GM19240 (cell line): ENCODE measurements around the gene LRRC18.

Experiments used
- DNase-seq: peaks from one replicate; pipeline ENCODE4 v3.0.0; 2011; ENCODE audit warnings: low spot score; ENCODE audit not compliant: insufficient read length

LRRC18 gene

DNA sequence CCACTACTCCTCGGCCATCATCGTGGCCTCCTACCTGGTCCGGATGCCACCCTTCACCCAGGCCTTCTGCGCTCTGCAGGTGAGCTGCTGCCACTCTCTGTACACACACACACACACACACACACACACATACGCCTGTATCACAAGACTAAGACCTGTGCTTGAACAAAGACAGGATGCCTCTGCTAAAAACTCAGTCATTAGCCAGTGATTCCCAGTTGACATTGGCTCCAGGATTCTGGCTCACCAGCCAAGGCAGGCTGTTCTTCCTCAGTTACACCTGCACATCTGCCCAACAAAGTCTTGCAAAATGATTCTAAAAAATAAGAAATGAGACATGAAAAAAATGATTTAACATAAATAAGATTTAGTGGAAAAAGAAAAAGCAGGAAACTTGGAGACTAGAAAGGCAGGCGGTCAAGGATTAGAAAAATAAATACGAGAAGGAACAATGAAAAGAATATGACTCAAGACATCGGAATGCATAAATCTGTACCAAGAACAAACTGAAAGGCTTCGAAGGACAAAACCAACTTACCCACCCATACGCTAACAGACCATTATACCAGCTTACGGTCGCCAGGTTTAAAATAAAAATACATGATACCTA lies 7.4 kb upstream of the LRRC18 start:
- DNase-seq, result no peak

DNA sequence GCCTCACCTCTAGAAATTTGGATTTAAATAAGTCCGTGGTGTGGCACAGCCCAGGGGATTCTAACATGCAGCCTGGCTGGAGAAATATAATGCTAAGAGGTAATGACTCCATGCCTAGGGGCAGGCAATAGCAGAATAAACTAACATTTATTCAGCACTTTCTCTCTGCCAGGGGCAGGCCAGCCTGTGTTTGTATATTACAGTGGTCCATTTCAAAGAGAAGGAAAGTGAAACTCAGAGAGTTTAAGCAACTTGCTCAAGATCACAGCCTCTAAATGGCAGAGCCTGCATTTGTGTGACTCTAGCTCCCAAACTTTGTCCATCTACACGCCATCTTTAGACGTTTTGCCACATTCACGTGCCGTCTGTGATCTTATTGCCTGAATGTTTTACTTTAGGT lies 6.7 kb upstream of the LRRC18 start:
- no peak for DNase-seq

DNA sequence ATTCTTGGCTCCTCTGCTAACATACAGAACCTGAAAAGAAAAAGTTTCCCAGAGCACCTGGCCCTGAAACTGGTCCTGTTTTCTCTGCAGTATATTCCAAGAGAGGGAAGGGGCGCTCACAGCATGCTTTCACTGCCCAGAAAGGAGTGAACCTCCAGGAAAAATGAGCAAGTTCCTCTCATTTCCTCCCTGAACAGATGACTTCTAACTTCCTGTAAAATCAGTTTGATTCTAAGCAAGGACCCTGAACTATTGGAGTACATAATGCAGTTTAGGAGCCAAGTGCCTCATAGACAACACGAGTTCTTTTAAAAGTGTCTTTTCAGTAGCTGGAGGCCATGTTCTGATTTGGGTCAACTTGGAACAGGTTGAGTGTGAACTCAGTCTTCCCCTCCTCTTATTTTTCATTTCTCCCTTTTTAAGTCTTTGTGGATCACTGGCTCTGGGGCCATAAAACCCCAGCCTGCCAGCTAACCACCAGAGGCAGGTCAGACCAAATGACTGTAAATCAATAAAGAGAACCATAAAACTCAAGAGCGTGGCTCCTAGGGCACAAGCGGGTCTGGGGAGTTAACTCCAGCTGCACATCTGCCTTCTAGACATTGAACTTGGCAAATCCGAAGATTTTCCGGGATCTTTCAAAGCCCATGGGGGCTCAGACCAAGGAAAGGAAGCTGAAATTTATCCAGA lies 5.9 kb upstream of the LRRC18 start:
- no peak for DNase-seq

DNA sequence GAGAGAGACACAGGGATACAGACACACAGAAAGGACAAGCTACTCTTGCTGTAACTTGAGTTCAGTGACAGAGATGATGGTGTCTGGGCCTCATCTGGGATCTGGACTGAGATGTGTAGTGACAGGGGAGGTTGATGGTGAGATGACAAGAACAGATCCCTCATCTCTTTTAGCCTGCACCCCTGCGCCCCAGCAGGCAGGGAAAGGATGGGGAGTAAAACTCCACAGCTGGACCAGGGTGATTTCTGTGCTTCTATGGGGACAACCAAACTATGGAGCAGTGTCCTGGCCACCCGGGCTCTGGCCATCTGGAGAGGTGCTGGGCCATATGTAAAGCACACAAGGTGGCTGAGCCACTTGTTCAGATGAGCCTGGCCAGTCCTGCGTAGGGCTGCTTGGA lies 4.5 kb upstream of the LRRC18 start:
- DNase-seq, result no peak

GRCh38 chr10:48943096-48943495 lies 3.5 kb upstream of the LRRC18 start:
- DNase-seq, result no peak

DNA sequence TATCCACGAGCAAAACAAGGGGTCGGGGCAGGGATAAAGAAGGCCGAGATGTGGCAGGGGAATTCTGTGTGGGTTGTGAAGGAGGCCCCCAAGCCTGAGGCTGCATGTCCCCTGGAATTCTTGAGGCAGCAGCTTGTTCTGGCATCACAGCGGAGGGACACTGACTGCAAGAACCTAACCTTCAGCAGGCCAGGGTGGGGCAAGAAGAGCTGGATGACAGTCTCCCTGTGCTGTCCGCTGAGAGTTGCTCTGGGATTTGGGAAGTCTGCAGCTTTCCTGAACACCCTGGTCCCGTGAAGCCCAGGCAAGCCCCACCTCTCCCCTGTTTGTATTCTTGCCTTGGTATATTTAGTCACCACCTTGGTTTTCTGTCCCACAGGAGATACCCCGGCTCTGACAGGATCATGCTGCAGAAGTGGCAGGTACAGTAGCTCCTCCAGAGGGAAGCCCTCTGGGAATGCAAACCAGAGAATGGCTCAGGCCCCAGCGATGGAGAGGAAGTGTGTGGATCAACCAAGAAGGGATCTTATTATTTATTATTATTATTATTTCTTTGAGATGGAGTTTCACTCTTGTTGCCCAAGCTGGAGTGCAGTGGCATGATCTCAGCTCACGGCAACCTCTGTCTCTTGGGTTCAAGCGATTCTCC lies 1.9 kb upstream of the LRRC18 start:
- DNase-seq, result no peak

- DNase-seq, result no peak
These were observed 1.3 kb upstream of the LRRC18 start for GRCh38 chr10:48940958-48941357.

GRCh38 chr10:48940372-48940771 lies 732 bp upstream of the LRRC18 start:
- DNase-seq, result no peak

DNA sequence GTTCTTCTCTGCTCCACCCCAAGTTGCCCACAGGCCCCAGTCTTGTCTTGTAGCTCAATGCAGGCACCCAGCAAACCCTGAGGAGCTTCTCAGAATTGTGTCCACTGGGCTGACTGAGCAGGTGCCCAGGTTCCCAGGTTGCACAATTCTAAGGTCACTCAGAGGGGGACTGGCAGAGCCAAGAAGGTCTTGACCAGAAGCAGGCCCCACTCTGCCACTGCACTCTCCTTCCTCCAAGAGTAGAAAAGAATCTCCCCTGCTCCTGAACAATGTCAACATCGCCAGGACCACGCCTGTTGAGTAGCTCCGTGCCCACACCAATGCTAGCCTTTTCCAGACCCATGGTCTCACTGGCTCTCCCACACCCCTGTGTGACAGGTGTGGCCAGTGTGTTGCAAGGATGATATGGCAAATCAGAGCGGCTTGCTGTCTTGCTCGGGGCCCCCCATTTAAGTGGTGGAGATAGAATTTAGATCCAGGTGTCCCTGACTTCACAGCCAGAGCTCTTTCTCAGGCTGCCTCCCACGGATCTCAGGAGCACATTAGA lies 577 bp downstream of the LRRC18 start:
- DNase-seq, result no peak

DNA sequence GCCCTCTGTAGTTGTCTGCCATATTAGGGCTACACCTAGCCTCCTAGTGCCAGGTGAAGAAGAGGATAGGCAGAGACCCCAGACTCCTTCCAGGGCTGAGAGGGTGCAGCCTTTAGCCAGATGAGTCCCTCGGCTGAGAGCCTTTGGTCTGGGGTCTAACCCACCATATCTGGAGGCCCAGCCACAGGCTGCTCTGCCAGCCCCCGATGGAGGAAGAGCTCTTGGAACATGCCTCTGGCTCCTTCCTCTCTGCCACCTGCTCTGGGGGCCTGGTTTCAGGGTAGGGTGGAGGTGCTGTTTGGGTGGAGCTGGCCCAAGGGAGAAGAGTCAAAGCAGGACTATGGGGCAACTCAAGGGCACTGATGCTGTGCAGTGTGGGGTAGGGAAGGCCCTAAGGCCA lies 1.4 kb downstream of the LRRC18 start:
- no peak for DNase-seq

DNA sequence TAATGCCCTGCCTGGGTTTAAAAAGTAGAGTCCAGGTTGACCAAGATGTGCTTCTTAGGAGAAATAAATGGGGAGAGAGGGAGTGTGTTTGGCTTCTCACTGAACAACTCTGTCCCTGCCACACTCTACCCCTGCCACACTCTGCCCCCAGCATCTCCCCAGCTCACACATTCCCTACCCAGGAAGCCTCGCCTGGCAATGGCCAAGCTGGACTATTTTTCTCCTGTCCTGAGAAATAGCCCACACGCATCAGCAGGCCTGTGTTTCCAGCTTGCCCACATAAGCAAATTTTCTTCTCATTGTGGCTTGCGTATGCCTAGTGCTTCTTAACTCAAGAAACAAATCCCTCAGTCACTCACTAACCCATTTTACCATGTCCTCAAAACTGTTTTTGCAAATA lies 1.8 kb downstream of the LRRC18 start:
- no peak for DNase-seq

DNA sequence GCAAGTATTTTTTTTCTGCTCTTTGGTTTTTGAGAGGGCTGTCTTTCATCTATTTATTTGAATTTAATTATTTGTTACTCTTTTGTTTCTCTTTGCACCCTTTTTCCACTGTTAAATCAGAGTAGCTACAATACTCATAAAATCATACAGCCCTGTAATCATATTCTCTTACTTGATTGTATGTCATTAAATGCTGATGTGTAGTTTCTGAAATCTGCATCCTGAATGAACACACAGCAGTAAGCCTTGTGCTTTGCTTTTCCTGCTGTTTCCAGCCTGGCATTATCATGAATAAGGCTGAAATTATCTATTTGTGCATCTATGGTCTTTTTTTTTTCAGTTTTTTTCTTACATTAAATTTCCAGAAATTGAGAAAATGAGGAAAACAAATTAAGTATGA lies 4.1 kb downstream of the LRRC18 start:
- no peak for DNase-seq

- DNase-seq, result no peak
These were observed 4.8 kb downstream of the LRRC18 start for GRCh38 chr10:48934672-48935501.

GRCh38 chr10:48932831-48933664 lies 6.6 kb downstream of the LRRC18 start:
- DNase-seq, result no peak

DNA sequence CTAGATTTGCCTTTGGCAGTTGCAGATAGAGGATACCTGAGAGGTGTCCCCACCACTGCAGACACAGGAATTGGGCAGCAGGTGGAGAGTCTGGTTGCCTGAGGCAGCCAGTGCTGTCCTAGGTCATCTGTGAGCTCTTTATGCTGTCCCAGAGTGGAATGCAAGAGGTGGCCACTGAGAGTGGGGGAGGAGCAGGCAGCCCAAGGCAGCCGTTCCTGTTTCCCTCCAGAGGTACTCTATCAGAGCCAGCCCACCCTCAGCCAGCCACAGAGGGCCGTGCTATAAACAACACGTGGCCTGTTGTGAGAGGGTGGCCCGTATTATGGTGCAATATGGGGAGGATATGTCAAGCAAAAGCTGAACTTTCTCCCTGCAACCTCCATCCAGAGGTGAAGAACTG lies 8.5 kb downstream of the LRRC18 start:
- no peak for DNase-seq

DNA sequence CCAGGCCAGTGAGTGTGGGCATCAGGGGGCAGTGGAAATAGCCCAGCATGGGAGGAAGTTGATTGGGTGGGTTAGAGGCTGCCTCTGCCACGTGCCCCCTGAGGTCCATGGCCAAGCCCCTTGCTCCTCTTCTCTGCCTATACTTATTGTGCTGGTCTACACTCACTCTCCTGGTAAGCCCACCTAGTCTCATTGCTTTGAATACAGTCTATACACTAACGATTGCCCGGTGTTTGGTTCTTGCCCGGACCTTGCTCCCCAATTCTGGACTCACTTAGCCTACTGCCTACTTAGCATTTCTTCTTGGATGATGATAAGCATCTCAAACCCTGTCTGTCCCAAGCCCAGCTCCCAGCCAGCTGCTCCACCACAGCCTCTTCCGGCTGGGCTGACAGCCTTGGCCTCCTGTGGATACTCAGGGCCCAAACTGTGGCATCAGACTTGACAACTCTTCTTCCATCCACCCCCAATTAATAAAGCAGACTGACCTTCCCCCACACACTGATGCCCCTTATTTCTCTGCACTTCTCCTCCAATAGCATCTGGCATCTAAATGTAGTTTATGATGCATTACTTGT lies 10.1 kb downstream of the LRRC18 start:
- no peak for DNase-seq

- no peak for DNase-seq
These were observed 12.7 kb downstream of the LRRC18 start for GRCh38 chr10:48926764-48927540.

DNA sequence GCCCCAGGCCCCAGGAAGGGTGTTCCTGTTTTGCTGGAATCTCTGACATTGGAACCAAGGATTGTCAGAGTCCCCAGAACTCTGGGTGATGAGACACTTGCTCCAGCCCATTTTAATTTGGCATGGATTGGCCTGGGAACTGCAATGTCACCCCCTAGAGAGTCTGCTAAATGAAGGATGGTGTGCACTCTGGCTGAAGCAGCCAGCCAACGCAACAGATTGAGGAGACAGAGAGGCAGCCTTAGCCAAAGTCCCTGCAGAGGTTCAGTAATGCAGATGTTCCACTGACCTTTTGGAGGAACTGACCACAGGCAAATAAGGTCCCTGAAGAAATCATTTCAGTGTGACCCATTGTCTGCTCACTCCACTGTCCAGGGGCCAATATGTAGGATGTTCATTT lies 13.4 kb downstream of the LRRC18 start:
- DNase-seq, result no peak

- DNase-seq, result no peak
These were observed 14.7 kb downstream of the LRRC18 start for GRCh38 chr10:48924988-48925387.

GRCh38 chr10:48923748-48924147 lies 15.9 kb downstream of the LRRC18 start:
- DNase-seq, result no peak
